ENCODE measurements around the gene SMARCD1. TPM values are rescaled to one million over a fixed set of nuclear protein-coding genes. Genes with fewer than 3 reads are reported as not detected.
A peak's percentile ranks its signal among the peaks of the same experiment; 100 is the strongest.

SMARCD1 gene
- total RNA-seq, 1 donor from 2014 or later, result 44.0 TPM

GRCh38 chr12:50106907-50107306 lies 21.8 kb downstream of the SMARCD1 start:
- peaks cover 3% of the 10 kb centered on the region for H3K36me3 ChIP-seq
- peaks cover 28% of the 10 kb centered on the region for H3K4me1 ChIP-seq
- TF ChIP-seq CTCF (IDR thresholded peaks at IDR 0.05), result no peak
- ATAC-seq (no peak), DNase-seq (peak; percentile 28)
- H3K4me3 ChIP-seq, result no peak overlapping the region
- H3K27ac ChIP-seq, result no peak overlapping the region
- intact Hi-C loops (cut with DNase I), result no loop called here
- no peaks in the 10 kb centered on the region for H3K9me3 ChIP-seq
- no peaks in the 10 kb centered on the region for H3K27me3 ChIP-seq

GRCh38 chr12:50107416-50108268 lies 22.5 kb downstream of the SMARCD1 start:
- Histone ChIP-seq H3K27ac (no peak overlapping the region), H3K9me3 (no peaks in the 10 kb centered on the region), H3K36me3 (no peaks in the 10 kb centered on the region), H3K4me3 (no peak overlapping the region), H3K4me1 (peaks cover 28% of the 10 kb centered on the region), H3K27me3 (no peaks in the 10 kb centered on the region)
- TF ChIP-seq CTCF (IDR thresholded peaks at IDR 0.05), result no peak
- DNase-seq (peak; percentile 53), ATAC-seq (no peak)
- intact Hi-C loops (cut with DNase I), result no loop called here

- peaks cover 42% of the 10 kb centered on the region for H3K4me1 ChIP-seq
- H3K36me3 ChIP-seq, result no peaks in the 10 kb centered on the region
- H3K27ac ChIP-seq, result peak overlapping the region; percentile 82
- H3K27me3 ChIP-seq, result no peaks in the 10 kb centered on the region
- ATAC-seq, result no peak
- no peak for TF ChIP-seq CTCF (IDR thresholded peaks at IDR 0.05)
- intact Hi-C loops (cut with DNase I), result no loop called here
- H3K4me3 ChIP-seq, result no peak overlapping the region
- no peak for DNase-seq
- H3K9me3 ChIP-seq, result no peaks in the 10 kb centered on the region
Observed at GRCh38 chr12:50109319-50109718, 24.2 kb downstream of the SMARCD1 start.

- Histone ChIP-seq H3K4me1 (peaks cover 38% of the 10 kb centered on the region), H3K27me3 (no peaks in the 10 kb centered on the region), H3K27ac (peak overlapping the region; percentile 82), H3K9me3 (no peaks in the 10 kb centered on the region), H3K36me3 (peaks cover 6% of the 10 kb centered on the region), H3K4me3 (peak overlapping the region; percentile 14)
- DNase-seq (peak; percentile 83), ATAC-seq (peak; percentile 33)
- intact Hi-C loops (cut with DNase I), result no loop called here
- TF ChIP-seq CTCF (IDR thresholded peaks at IDR 0.05), result no peak
Observed at GRCh38 chr12:50110127-50110761, 25.1 kb downstream of the SMARCD1 start.

GRCh38 chr12:50110762-50111351 lies 25.7 kb downstream of the SMARCD1 start:
- ATAC-seq (peak; percentile 46), DNase-seq (peak; percentile 86)
- Histone ChIP-seq H3K27me3 (no peaks in the 10 kb centered on the region), H3K9me3 (no peaks in the 10 kb centered on the region), H3K27ac (peak overlapping the region; percentile 82), H3K4me3 (peak overlapping the region; percentile 14), H3K4me1 (peaks cover 34% of the 10 kb centered on the region), H3K36me3 (peaks cover 12% of the 10 kb centered on the region)
- intact Hi-C loops (cut with DNase I), result no loop called here
- TF ChIP-seq CTCF (IDR thresholded peaks at IDR 0.05), result no peak
